Measurements from ENCODE around the gene LPXN.

- TF ChIP-seq, protein P1, sequence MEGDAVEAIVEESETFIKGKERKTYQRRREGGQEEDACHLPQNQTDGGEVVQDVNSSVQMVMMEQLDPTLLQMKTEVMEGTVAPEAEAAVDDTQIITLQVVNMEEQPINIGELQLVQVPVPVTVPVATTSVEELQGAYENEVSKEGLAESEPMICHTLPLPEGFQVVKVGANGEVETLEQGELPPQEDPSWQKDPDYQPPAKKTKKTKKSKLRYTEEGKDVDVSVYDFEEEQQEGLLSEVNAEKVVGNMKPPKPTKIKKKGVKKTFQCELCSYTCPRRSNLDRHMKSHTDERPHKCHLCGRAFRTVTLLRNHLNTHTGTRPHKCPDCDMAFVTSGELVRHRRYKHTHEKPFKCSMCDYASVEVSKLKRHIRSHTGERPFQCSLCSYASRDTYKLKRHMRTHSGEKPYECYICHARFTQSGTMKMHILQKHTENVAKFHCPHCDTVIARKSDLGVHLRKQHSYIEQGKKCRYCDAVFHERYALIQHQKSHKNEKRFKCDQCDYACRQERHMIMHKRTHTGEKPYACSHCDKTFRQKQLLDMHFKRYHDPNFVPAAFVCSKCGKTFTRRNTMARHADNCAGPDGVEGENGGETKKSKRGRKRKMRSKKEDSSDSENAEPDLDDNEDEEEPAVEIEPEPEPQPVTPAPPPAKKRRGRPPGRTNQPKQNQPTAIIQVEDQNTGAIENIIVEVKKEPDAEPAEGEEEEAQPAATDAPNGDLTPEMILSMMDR (conservative IDR thresholded peaks at IDR 0.05): no peak
- no peak for TF ChIP-seq EZH2 (IDR thresholded peaks at IDR 0.05; ENCODE audit: low read depth)
Measured at GRCh38 chr11:58622344-58622743, 46.7 kb upstream of the LPXN start, which contains the start of gene CNTF.

All from PC-9 (cell line).